NCI-H1105 (cell line): ENCODE data around the gene NTN1.

Experiments
- DNase-seq: peaks from one replicate; lab custom pipeline; 2025; lab: John Stamatoyannopoulos, UW

The NTN1 gene

GRCh38 chr17:9232591-9233270, 211.4 kb downstream of the NTN1 start:
- no peak for DNase-seq

- DNase-seq: no peak
Observed at GRCh38 chr17:9233271-9233599, 211.9 kb downstream of the NTN1 start.

- no peak for DNase-seq
Observed at GRCh38 chr17:9233761-9234160, 212.5 kb downstream of the NTN1 start.

DNA sequence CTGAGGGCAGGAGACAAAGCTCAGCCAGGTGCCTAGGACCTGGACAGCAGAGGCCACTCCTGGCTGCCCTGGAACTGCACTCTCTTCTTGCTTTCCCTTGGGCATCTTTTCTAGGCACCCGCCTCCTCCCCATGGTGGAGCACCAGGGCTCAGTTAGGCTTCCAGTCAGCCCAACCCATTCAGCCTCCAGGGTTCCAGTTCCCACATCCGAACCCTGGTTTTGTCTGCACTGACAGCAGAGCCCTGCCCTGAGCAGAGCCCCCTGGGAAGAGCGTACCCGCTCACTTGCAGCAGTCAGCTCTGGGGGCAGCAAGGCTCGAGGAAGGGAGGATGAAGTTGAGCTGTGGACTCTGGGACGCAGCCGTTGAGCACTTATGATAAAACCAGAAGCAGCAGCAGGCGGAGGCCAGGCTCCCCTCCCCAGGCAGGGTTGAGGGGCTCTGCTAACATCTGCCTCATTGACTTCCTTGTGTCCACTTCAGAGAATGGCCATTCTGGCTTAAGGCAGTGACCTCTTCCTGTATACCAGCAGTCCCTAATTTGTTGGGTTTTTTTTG, 213.2 kb downstream of the NTN1 start:
- DNase-seq: no peak

GRCh38 chr17:9235346-9235745, 214.0 kb downstream of the NTN1 start:
- DNase-seq: no peak

GRCh38 chr17:9236286-9237052, 215.2 kb downstream of the NTN1 start:
- no peak for DNase-seq

GRCh38 chr17:9237053-9237410, 215.7 kb downstream of the NTN1 start:
- DNase-seq: no peak

GRCh38 chr17:9237661-9238301, 216.5 kb downstream of the NTN1 start:
- DNase-seq: no peak

DNA sequence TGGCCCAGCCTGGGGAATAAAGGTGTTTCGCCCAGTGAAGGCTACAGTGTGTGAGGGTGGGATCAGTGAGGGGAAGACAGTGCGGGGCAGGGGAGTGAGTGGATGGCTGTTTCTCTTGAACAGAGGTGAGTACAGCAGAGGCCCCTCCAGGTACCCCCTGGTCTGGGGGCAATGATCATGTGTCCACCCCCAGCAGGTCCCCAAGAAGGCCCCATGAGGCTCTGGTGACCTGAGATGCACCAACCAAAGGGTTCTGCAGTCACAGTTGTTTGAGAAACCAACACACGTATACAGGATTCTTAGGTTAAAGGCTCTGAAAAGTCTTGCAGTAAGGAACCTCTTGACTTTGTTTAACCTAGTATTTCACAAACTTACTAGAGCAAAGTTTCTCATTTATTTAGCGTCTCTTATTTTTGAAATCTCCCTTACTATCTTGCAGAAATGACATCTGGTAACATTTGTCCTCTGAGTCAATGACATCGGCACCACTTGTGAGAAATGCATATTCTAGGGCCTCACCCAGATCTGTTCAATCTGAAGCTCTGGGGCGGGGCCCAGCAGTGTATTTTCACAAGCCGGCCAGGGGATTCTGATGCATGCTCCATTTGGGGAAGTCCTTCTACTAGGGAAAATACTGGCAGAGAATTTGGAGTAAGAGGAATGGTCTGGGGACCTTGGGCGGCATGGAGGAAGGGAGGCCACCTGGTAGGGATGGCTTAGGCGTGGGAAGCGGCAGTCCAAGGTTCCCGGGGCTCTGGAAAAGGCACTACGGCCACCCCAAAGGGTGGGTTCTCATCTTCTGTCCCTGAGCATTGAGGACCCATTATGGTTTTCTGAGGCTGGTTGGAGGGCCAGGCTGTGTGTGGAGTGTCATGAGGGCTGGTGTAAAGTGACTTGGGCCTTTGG, 217.3 kb downstream of the NTN1 start:
- DNase-seq: no peak

- no peak for DNase-seq
Observed at GRCh38 chr17:9239246-9239792, 218.0 kb downstream of the NTN1 start.

DNA sequence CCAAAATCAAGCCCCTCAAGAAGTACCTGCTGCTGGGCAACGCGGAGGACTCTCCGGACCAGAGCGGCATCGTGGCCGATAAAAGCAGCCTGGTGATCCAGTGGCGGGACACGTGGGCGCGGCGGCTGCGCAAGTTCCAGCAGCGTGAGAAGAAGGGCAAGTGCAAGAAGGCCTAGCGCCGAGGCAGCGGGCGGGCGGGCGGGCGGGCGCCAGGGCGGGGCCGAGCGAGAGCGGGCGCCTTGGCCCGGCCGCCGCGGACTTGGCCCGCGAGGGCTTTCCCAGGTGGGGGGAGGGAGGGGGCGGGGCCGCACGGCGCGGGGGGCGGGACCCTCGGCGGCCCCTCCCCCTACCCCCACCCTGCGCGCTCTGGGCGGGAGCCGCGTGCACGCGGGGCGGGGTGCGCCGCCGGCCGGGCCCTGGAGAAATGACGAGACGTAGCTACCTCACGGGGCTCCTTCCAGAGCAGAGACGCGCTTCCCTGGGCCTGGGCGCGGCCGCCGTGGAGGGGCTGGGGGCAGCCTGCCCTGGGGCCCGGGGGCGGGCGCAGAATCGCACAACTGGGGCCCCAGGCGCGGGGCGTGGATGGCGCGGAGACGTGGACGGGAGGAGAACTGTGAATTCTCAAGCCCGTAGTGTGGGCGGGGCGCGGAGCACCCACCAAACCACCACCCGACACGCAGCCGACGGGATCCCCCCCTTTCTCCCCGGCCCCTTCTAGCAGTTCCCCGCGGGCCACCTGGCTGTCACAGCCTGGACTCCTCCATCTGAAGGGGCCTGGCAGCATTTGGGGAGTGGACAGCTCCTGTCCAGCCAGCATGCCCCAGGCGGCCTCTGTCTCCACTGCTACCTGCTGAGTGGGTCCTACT, 218.7 kb downstream of the NTN1 start:
- no peak for DNase-seq

- no peak for DNase-seq
Observed at GRCh38 chr17:9240659-9241370, 219.5 kb downstream of the NTN1 start.

GRCh38 chr17:9241371-9241712, 220.0 kb downstream of the NTN1 start:
- no peak for DNase-seq

DNA sequence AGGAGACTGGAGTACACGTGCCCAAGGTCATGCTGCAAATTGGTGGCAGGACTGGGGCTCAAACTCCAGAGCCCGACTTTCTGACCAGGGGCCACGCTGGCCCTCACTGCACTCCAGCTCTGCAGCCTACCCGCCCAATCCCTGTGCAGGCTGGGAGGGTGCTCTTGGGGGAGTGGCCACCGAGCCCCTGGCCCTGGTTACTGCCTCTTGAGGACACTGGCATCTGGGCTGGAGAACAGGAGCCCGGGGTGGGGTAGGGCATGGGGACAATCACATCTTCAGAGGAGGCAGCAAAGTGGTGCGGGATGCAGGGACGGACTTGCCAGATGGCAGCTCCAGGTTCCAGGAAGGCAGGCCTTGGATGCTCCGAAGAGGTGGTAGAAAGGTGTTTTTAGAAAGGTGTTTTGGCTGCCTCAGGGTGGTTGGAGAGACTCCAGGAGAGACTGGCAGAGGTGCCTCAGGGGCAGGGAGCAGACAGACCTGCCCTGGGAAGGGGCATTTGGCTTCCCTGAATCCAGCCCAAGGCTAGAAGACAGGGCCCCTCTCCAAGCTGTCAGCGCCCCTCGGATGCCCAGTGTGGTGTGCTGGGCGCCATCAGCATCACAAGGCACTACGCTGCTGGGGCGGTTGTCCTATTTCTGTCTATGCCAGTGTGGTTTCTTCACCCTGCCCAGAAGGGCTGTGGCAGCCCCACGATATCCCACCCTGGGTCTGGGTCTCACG, 220.6 kb downstream of the NTN1 start:
- no peak for DNase-seq

DNA sequence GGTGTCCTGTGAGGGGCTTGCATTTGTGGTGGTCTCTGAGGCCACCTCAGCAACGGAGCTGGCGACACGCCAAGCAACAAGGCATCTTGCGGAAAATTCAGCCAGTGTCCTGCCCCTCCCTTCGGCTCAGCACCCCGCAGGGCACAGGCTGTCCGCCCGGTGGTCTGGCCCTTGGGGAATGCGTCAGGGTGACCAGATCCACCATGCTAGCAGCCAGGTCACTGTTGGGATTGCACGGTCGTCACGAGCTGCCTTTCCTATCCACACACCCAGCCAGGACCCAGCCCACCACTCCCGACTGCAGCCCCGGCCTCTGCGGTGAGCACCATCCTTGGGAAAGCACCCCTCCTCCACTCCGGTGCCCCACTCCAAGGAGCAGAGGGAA, 221.2 kb downstream of the NTN1 start:
- DNase-seq: no peak

GRCh38 chr17:9242983-9243382, 221.7 kb downstream of the NTN1 start:
- DNase-seq: no peak

DNA sequence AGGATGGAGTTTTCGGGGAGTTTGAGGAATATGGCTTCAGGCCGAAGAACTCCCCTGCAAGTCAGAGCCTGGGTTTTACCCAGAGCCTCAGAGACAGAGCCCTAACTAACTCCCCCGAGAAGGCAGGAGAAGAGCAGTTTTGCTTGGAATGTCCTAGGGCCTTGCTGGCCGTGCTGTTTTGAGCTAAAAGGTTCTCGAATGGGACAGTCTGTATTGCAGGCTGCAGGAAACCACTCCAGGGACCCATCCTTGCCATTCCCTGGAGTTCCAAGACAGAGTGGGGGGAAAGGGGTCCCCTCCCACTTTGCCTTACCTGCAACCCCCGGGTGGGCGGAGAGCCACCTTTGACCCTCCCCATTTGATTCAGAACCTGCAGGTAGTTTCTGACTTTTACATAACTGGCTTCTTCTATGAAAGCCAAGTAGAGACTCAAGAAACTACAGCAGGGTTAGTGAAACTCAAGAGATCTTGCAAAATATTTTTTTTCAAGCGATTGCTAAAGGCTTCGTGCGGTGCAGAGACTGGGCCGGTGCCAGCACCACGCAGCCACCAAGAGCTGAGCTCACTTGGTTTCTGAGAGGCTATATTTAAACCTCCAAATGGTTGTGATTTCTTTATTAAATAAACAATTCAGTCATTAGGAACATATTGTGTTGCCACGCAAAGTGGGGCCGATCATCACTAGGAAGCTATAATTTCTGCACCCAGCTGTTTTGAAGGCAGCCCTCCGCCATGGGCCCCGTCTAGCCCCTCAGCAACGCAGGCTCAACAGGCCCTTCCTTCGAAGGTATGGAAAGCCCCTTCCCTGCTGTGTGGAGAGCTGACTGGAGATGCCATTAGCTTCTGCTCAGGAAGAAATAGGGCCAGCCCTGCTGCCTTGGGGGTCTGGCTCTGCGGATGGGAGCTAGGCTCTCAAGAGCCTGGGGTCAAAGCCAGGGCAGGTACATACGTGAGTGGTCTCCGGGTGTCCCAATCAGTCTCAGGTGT, 223.0 kb downstream of the NTN1 start:
- DNase-seq: no peak

GRCh38 chr17:9247401-9247938, 226.2 kb downstream of the NTN1 start:
- DNase-seq: no peak
